Glomerular endothelial cell (primary cell): ENCODE measurements around the gene NOXO1. TPM values are rescaled to one million over a fixed set of nuclear protein-coding genes. Genes with fewer than 3 reads are reported as not detected.

Experiments used
- total RNA-seq: library from RNA; depleted of rRNA; stranded (reverse); fragments of >200 nt; gene quantifications from 2 replicates; pipeline ENCODE4 v1.2.3, GENCODE V29; 2015

The NOXO1 gene
- total RNA-seq, 1 donor from 2014 or later = 0.58 TPM

Other genes starting within 250 kb of the NOXO1 start
- 70.4 and 72.6 TPM in 2 replicates for gene NME3, start 209.9 kb downstream of the NOXO1 start, total RNA-seq
- 6.1 and 8.8 TPM in 2 replicates for gene EME2, start 208.7 kb downstream of the NOXO1 start, total RNA-seq
- gene MRPS34, start 208.3 kb downstream of the NOXO1 start, total RNA-seq = 105 and 120 TPM in 2 replicates
- gene SPSB3, start 198.9 kb downstream of the NOXO1 start, total RNA-seq = 36.2 and 63.6 TPM in 2 replicates
- 114 and 135 TPM in 2 replicates for gene NUBP2, start 198.5 kb downstream of the NOXO1 start, total RNA-seq
- not detected in 2 replicates for gene IGFALS, start 187.8 kb downstream of the NOXO1 start, total RNA-seq
- gene HAGH, start 154.6 kb downstream of the NOXO1 start, total RNA-seq = 91.5 and 116 TPM in 2 replicates
- gene FAHD1, start 154.3 kb downstream of the NOXO1 start, total RNA-seq = 60.7 and 62.9 TPM in 2 replicates
- gene MEIOB, start 109.3 kb downstream of the NOXO1 start, total RNA-seq = 0.10 and 0.88 TPM in 2 replicates
- gene HS3ST6, start 63.1 kb downstream of the NOXO1 start, total RNA-seq = not detected in 2 replicates
- 12.8 and 18.4 TPM in 2 replicates for gene MSRB1, start 38.3 kb downstream of the NOXO1 start, total RNA-seq
- not detected in 2 replicates for gene RPL3L, start 26.8 kb downstream of the NOXO1 start, total RNA-seq
- 262 and 265 TPM in 2 replicates for gene NDUFB10, start 21.9 kb downstream of the NOXO1 start, total RNA-seq
- gene RPS2, start 16.6 kb downstream of the NOXO1 start, total RNA-seq = 2,366 and 3,192 TPM in 2 replicates
- not detected in 2 replicates for gene RNF151, start 14.6 kb downstream of the NOXO1 start, total RNA-seq
- gene TBL3, start 9.4 kb downstream of the NOXO1 start, total RNA-seq = 50.7 and 59.4 TPM in 2 replicates
- gene GFER, start 2.7 kb upstream of the NOXO1 start, total RNA-seq = 18.7 and 22.2 TPM in 2 replicates
- gene SYNGR3, start 8.5 kb upstream of the NOXO1 start, total RNA-seq = 5.6 and 9.6 TPM in 2 replicates
- gene ZNF598, start 28.4 kb upstream of the NOXO1 start, total RNA-seq = 60.8 and 83.9 TPM in 2 replicates
- gene NPW, start 38.3 kb upstream of the NOXO1 start, total RNA-seq = 0.35 and 1.0 TPM in 2 replicates
- gene NHERF2, start 45.4 kb upstream of the NOXO1 start, total RNA-seq = 49.5 and 94.2 TPM in 2 replicates
- 22.6 and 30.5 TPM in 2 replicates for gene NTHL1, start 66.4 kb upstream of the NOXO1 start, total RNA-seq
- 56.5 and 83.0 TPM in 2 replicates for gene TSC2, start 66.5 kb upstream of the NOXO1 start, total RNA-seq
- gene PKD1, start 154.4 kb upstream of the NOXO1 start, total RNA-seq = 62.4 and 147 TPM in 2 replicates
- gene RAB26, start 167.2 kb upstream of the NOXO1 start, total RNA-seq = 0.48 and 1.3 TPM in 2 replicates
- 88.4 and 102 TPM in 2 replicates for gene TRAF7, start 174.3 kb upstream of the NOXO1 start, total RNA-seq
- gene CASKIN1, start 215.1 kb upstream of the NOXO1 start, total RNA-seq = 0.10 and 0.18 TPM in 2 replicates
- 63.4 and 63.9 TPM in 2 replicates for gene MLST8, start 224.0 kb upstream of the NOXO1 start, total RNA-seq
- 3.5 and 3.7 TPM in 2 replicates for gene BRICD5, start 229.4 kb upstream of the NOXO1 start, total RNA-seq
- 21.0 and 24.9 TPM in 2 replicates for gene PGP, start 233.4 kb upstream of the NOXO1 start, total RNA-seq
- 35.1 and 37.5 TPM in 2 replicates for gene E4F1, start 242.1 kb upstream of the NOXO1 start, total RNA-seq